A549 (cell line): ENCODE results near the gene PRSS23. TPM values are rescaled to one million over a fixed set of nuclear protein-coding genes. Genes with fewer than 3 reads are reported as not detected.

ENCODE experiments used
- ATAC-seq, 2 experiments: fragments of 200-7000 bp in 1 of 2; fragments of >200 bp in 1 of 2; cut with Nextera tagmentation in 1 of 2; cut with Tn5 transposase in 1 of 2; 3 replicates each; pipeline versions ENCODE4 v1.8.0 to v1.9.1; 2018 to 2020; ENCODE audit warnings: mild to moderate bottlenecking in 1 of 2, moderate library complexity in 1 of 2
- CTCF ChIA-PET: fragments of 300-600 bp; sonication (Branson Sonifier 250); formaldehyde crosslinking; extraction: SDS; loops from one replicate; lab custom pipeline; 2021; ENCODE audit warnings: antibody characterized with exemption, inconsistent platforms; lab: Yijun Ruan, JAX
- POLR2A ChIA-PET: fragments of 350-600 bp; formaldehyde crosslinking; extraction: SDS; loops from one replicate; lab custom pipeline; 2021; ENCODE audit warnings: antibody characterized with exemption, inconsistent platforms; lab: Yijun Ruan, JAX
- DNase-seq, 2 experiments: peaks; one replicate each; pipeline versions ENCODE4 v3.0.0 to v3.0.0-alpha.2; 2011 to 2016; ENCODE audit warnings: low read depth in 1 of 2, low spot score in 1 of 2
- FAIRE-seq: peaks from 2 replicates; lab custom pipeline; 2011; peaks lifted over from hg19 to GRCh38; lab: Jason Lieb, UNC
- H3K27ac ChIP-seq, 2 experiments: fragments of >200 bp; sonication (Bioruptor Twin); formaldehyde crosslinking; 3 replicates each; pipeline ENCODE4 v1.5.1; 2016 to 2017
- H3K4me1 ChIP-seq: fragments of >200 bp; sonication (Bioruptor Twin); formaldehyde crosslinking; 3 replicates; pipeline ENCODE4 v1.6.1; 2016
- H3K4me2 ChIP-seq: fragments of >200 bp; sonication (Bioruptor Twin); formaldehyde crosslinking; 3 replicates; pipeline ENCODE4 v1.6.1; 2016
- H3K4me3 ChIP-seq: fragments of >200 bp; sonication (Bioruptor Twin); formaldehyde crosslinking; 3 replicates; pipeline ENCODE4 v1.5.1; 2016
- H3K9me3 ChIP-seq: fragments of >200 bp; sonication (Bioruptor Twin); formaldehyde crosslinking; 3 replicates; pipeline ENCODE4 v1.6.1; 2016
- CBX8 ChIP-seq: fragments of 200-600 bp; sonication (generic); IDR thresholded peaks from 2 replicates; pipeline ENCODE4 v1.6.1; 2016
- CEBPB ChIP-seq, 2 experiments: fragments of >200 bp in 1 of 2; sonication (Bioruptor Twin) in 1 of 2; formaldehyde crosslinking in 1 of 2; IDR thresholded peaks; 2 replicates each; pipeline ENCODE4 v1.6.1; 2012 to 2016
- CTCF ChIP-seq: fragments of >200 bp; sonication (Bioruptor Twin); formaldehyde crosslinking; IDR thresholded peaks from 3 replicates; pipeline ENCODE4 v1.5.1; 2016
- EHMT2 ChIP-seq: fragments of 200-600 bp; sonication (generic); IDR thresholded peaks from 2 replicates; pipeline ENCODE4 v1.6.1; 2016; ENCODE audit warnings: antibody characterized with exemption, low read depth, mild to moderate bottlenecking, moderate library complexity
- ELK1 ChIP-seq: fragments of 150-350 bp; IDR thresholded peaks from 2 replicates; pipeline ENCODE4 v1.6.1; 2014; ENCODE audit warnings: low read depth, mild to moderate bottlenecking, low read length
- FOSB ChIP-seq: fragments of 250-450 bp; sonication (Bioruptor Pico); IDR thresholded peaks from 2 replicates; pipeline ENCODE4 v1.5.0; 2020; ENCODE audit warnings: mild to moderate bottlenecking, moderate library complexity
- FOSL2 ChIP-seq, 2 experiments: fragments of 450-650 bp in 1 of 2; fragments of >200 bp in 1 of 2; sonication (Bioruptor Twin) in 1 of 2; formaldehyde crosslinking; IDR thresholded peaks; 2 replicates each; pipeline versions ENCODE4 v1.5.0 to v1.6.1; 2016 to 2020; ENCODE audit warnings: mild to moderate bottlenecking in 1 of 2, moderate library complexity in 1 of 2
- HEYL ChIP-seq: fragments of 250-450 bp; sonication (Bioruptor Pico); IDR thresholded peaks from 2 replicates; pipeline ENCODE4 v1.8.0; 2021; ENCODE audit warnings: mild to moderate bottlenecking, moderate library complexity
- HOXB13 ChIP-seq: fragments of 250-450 bp; sonication (Bioruptor Pico); IDR thresholded peaks from 2 replicates; pipeline ENCODE4 v1.5.0; 2020; ENCODE audit warnings: low read depth, mild to moderate bottlenecking, moderate library complexity
- HOXB5 ChIP-seq: fragments of 250-450 bp; sonication (Bioruptor Pico); IDR thresholded peaks from 2 replicates; pipeline ENCODE4 v1.5.0; 2020; ENCODE audit warnings: mild to moderate bottlenecking, moderate library complexity
- JUN ChIP-seq, 2 experiments: fragments of >200 bp; sonication (Bioruptor Twin); formaldehyde crosslinking; IDR thresholded peaks; 2 replicates in 1 of 2; 3 replicates in 1 of 2; pipeline ENCODE4 v1.6.1; 2016 to 2017
- KDM5A ChIP-seq: fragments of 200-600 bp; sonication (generic); IDR thresholded peaks from 2 replicates; pipeline ENCODE4 v1.6.1; 2016; ENCODE audit warnings: antibody characterized with exemption, mild to moderate bottlenecking
- MAFK ChIP-seq: fragments of 450-650 bp; IDR thresholded peaks from 2 replicates; pipeline ENCODE4 v1.6.1; 2014; ENCODE audit not compliant: partially characterized antibody
- NFE2L2 ChIP-seq: fragments of 150-350 bp; conservative IDR thresholded peaks from 2 replicates; pipeline ENCODE4 v1.6.1; 2014; ENCODE audit warnings: low read length
- PBX3 ChIP-seq: IDR thresholded peaks from 2 replicates; pipeline ENCODE4 v1.6.1; 2012
- PHF8 ChIP-seq: fragments of 200-600 bp; sonication (generic); IDR thresholded peaks from 2 replicates; pipeline ENCODE4 v1.6.1; 2016; ENCODE audit warnings: low read depth, mild to moderate bottlenecking, antibody characterized with exemption, moderate library complexity, borderline replicate concordance
- POLR2A ChIP-seq: IDR thresholded peaks from 2 replicates; pipeline ENCODE4 v1.6.1; 2012; ENCODE audit warnings: mild to moderate bottlenecking, low read length
- POLR2AphosphoS2 ChIP-seq: conservative IDR thresholded peaks from 2 replicates; pipeline ENCODE4 v1.6.1; 2012; ENCODE audit warnings: low read length, improper control_type of control experiment, inconsistent platforms
- SMC3 ChIP-seq: fragments of >200 bp; sonication (Bioruptor Twin); formaldehyde crosslinking; IDR thresholded peaks from 3 replicates; pipeline ENCODE4 v1.6.1; 2018; ENCODE audit warnings: inconsistent platforms
- ZFP36 ChIP-seq: fragments of 450-650 bp; IDR thresholded peaks from 2 replicates; pipeline ENCODE4 v1.6.1; 2014; ENCODE audit warnings: borderline replicate concordance; ENCODE audit not compliant: partially characterized antibody
- WGBS: methylation state at CpG from one replicate; pipeline ENCODE4 v1.1.6; 2017; ENCODE audit errors: missing lambda C conversion rate; 5-methylcytosine and 5-hydroxymethylcytosine counted together
- polyA plus RNA-seq, 4 experiments: library from polyadenylated mRNA; depleted of rRNA in 3 of 4; stranded (reverse); fragments of >200 nt; fragmentation: RNase III in 1 of 4; extraction: RNeasy Plus Mini Kit Qiagen cat#74134 plus additional on column Dnase treatment in 1 of 4; gene quantifications; 2 replicates in 3 of 4; 3 replicates in 1 of 4; pipeline ENCODE4 v1.2.3, GENCODE V29; 2011 to 2017

The PRSS23 gene
- polyA plus RNA-seq, 2 of the 4 experiments (the other 2 are of a cell fraction), result 217 to 240 TPM

- TF ChIP-seq CTCF, result no peak
- TF ChIP-seq ZFP36, result no peak
- peak; percentile 29 to 88 for TF ChIP-seq JUN (IDR thresholded peaks at IDR 0.05)
- TF ChIP-seq ELK1, result no peak
- TF ChIP-seq HOXB5, result peak; percentile 55; the same call in 1 of the 2 replicates
Measured at GRCh38 chr11:86800076-86800959, at the start of gene PRSS23 (continued).

- CTCF ChIA-PET, result interaction anchor here (0.9 kb wide), 1 partner anchor 393 kb away, joined by 3 read pairs; no protein-coding TSS in a partner anchor
- WGBS, result 87% methylated on average over 3 of the region's 3 CpGs
- no peak for DNase-seq
- H3K4me3 ChIP-seq, result no peak overlapping the region
- no peak overlapping the region for H3K4me2 ChIP-seq
- ATAC-seq, result no peak
- FAIRE-seq, result no peak
- TF ChIP-seq CEBPB (IDR thresholded peaks at IDR 0.05), result no peak
- TF ChIP-seq NFE2L2, result no peak
- no peak for TF ChIP-seq HOXB5
- no peak for TF ChIP-seq POLR2AphosphoS2
- TF ChIP-seq, all 56 proteins: peak for 0
- peak overlapping the region in 1 of 2 experiments; percentile 45; a peak in 1 of 6 replicates for H3K27ac ChIP-seq
- peaks cover 3% of the 10 kb centered on the region; the same call in 1 of the 3 replicates for H3K9me3 ChIP-seq
- no peaks in the 10 kb centered on the region for H3K4me1 ChIP-seq
- POLR2A ChIA-PET, result no interaction called here
Measured at GRCh38 chr11:86753459-86753858, 46.9 kb upstream of the PRSS23 start.

- Histone ChIP-seq H3K4me1 (no peaks in the 10 kb centered on the region), H3K9me3 (peaks cover 5% of the 10 kb centered on the region; the same call in 1 of the 3 replicates), H3K4me2 (no peak overlapping the region), H3K27ac (peak overlapping the region in 1 of 2 experiments; percentile 19; a peak in 2 of 6 replicates), H3K4me3 (no peak overlapping the region)
- POLR2A ChIA-PET, result no interaction called here
- no peak for ATAC-seq
- no peak for TF ChIP-seq EHMT2
- TF ChIP-seq JUN (IDR thresholded peaks at IDR 0.05), result no peak
- TF ChIP-seq CEBPB (IDR thresholded peaks at IDR 0.05), result no peak
- no peak for TF ChIP-seq POLR2A
- no peak for TF ChIP-seq ELK1
- TF ChIP-seq CBX8, result no peak
- no peak for TF ChIP-seq PHF8
- TF ChIP-seq HEYL, result no peak
- no peak for TF ChIP-seq MAFK
- no peak for TF ChIP-seq HOXB13 (CRISPR knock-in tag)
- TF ChIP-seq KDM5A, result no peak
- TF ChIP-seq PBX3, result no peak
- TF ChIP-seq SMC3, result no peak
- TF ChIP-seq NFE2L2, result no peak
- no peak for TF ChIP-seq FOSL2 (IDR thresholded peaks at IDR 0.05)
- no peak for TF ChIP-seq FOSL2 (CRISPR knock-in tag; IDR thresholded peaks at IDR 0.05)
- TF ChIP-seq FOSB (CRISPR knock-in tag), result no peak
- CTCF ChIA-PET, result interaction anchor here (0.9 kb wide), 1 partner anchor 147 kb away, joined by 3 read pairs; no protein-coding TSS in a partner anchor
- FAIRE-seq, result no peak
- no peak for DNase-seq
Measured at GRCh38 chr11:86755146-86755545, 45.2 kb upstream of the PRSS23 start.
